ENCODE data around the gene ALG6. TPM values are rescaled to one million over a fixed set of nuclear protein-coding genes. Genes with fewer than 3 reads are reported as not detected.

Gene ALG6
- total and polyA plus RNA-seq, 2 of the 13 experiments (the other 11 are each of a cell fraction or from before 2014, with no cell fraction given), result 6.8 to 8.1 TPM

- no peak for FAIRE-seq
- ChIA-PET CTCF (ENCODE audit: low intra/inter-chr PET ratio, low total read pairs) (no interaction called here), POLR2A (no interaction called here)
- H2AFZ ChIP-seq (ENCODE audit: low read length), result no peak overlapping the region
- intact Hi-C loops (cut with micrococcal nuclease; ENCODE audit: unreplicated experiment) (no loop called here), in situ Hi-C loops (cut with HindIII; ENCODE audit: extremely low pct_ligation_motif_present, low pct_unique_long_range_greater_than_20kb) (no loop called here)
- H3K9ac ChIP-seq (ENCODE audit: insufficient read depth, low read depth, low read length), result no peak overlapping the region
- no TSS peak for BruUV-seq (replicated peaks)
- WGBS (ENCODE audit: low lambda C conversion rate), result 0% methylated on average over 2 of the region's 2 CpGs
- TF ChIP-seq PRMT3 (CRISPR knock-in tag; IDR thresholded peaks at IDR 0.05; ENCODE audit: borderline replicate concordance, low read depth) (no peak), HCFC1 (IDR thresholded peaks at IDR 0.05; ENCODE audit: low read depth, low read length) (no peak), NR0B2 (CRISPR knock-in tag; IDR thresholded peaks at IDR 0.05) (no peak), KLF16 (CRISPR knock-in tag; IDR thresholded peaks at IDR 0.05) (no peak), ZNF30 (CRISPR knock-in tag; IDR thresholded peaks at IDR 0.05) (no peak), MIER3 (CRISPR knock-in tag; IDR thresholded peaks at IDR 0.05; ENCODE audit: borderline replicate concordance) (no peak), CBX5 (CRISPR knock-in tag; IDR thresholded peaks at IDR 0.05; ENCODE audit: borderline replicate concordance) (no peak), MXD4 (CRISPR knock-in tag; IDR thresholded peaks at IDR 0.05) (no peak), ZNF615 (CRISPR knock-in tag; IDR thresholded peaks at IDR 0.05; ENCODE audit: borderline replicate concordance) (no peak), FOXP4 (CRISPR knock-in tag; IDR thresholded peaks at IDR 0.05) (no peak), ZNF280D (CRISPR knock-in tag; IDR thresholded peaks at IDR 0.05) (no peak), SP2 (CRISPR knock-in tag; IDR thresholded peaks at IDR 0.05) (no peak), NFYB (CRISPR knock-in tag; IDR thresholded peaks at IDR 0.05) (no peak), NFIC (IDR thresholded peaks at IDR 0.05; ENCODE audit: low read length) (no peak)
- no peaks in the 10 kb centered on the region for H3K9me3 ChIP-seq (ENCODE audit: low read length)
- ATAC-seq, result no peak
- H3K4me1 ChIP-seq (ENCODE audit: insufficient read depth, low read length), result no peaks in the 10 kb centered on the region
- H3K4me2 ChIP-seq (ENCODE audit: low read depth, low read length), result no peak overlapping the region
- no peak overlapping the region for H3K27ac ChIP-seq (ENCODE audit: extremely low read length, insufficient read depth, low read length)
- no peak overlapping the region for H3K4me3 ChIP-seq (replicated peaks in 1 of 3; ENCODE audit: insufficient read depth in 1 of 3, low read depth in 2 of 3, low read length in 3 of 3)
- no peaks in the 10 kb centered on the region for H4K20me1 ChIP-seq (ENCODE audit: insufficient read depth, low read length)
- H3K79me2 ChIP-seq (ENCODE audit: insufficient read depth, low read length), result no peaks in the 10 kb centered on the region
- peaks cover 0 to 9% of the 10 kb centered on the region in 2 experiments; a peak in 2 of 5 replicates for H3K27me3 ChIP-seq (ENCODE audit: control insufficient read depth in 1 of 2, insufficient read depth in 2 of 2, low read length in 2 of 2)
- DNase-seq (ENCODE audit: low spot score), result no peak
- H3K36me3 ChIP-seq (replicated peaks in 1 of 2; ENCODE audit: control insufficient read depth in 1 of 2, insufficient read depth in 2 of 2, low read length in 2 of 2), result no peaks in the 10 kb centered on the region
These were observed 25.0 kb upstream of the ALG6 start for GRCh38 chr1:63342402-63342801.
